HG03045 (cell line): ENCODE measurements around the gene CYB561.

Experiments
- ATAC-seq: cut with Tn5 transposase; IDR thresholded peaks from one replicate; pipeline ENCODE4 v1.9.1; 2021; ENCODE audit warnings: mild to moderate bottlenecking, moderate library complexity; ENCODE audit not compliant: unreplicated experiment

CYB561 gene

GRCh38 chr17:63445954-63446752, at the start of gene CYB561:
TSS of gene CYB561 (minus strand) at chr17:63446306. CDS start at chr17:63437547, 8,759 bp downstream.
- peak; percentile 60 for ATAC-seq

- ATAC-seq: no peak
These were observed 49.4 kb upstream of the CYB561 start for GRCh38 chr17:63495491-63495890.

- no peak for ATAC-seq
These were observed 48.3 kb upstream of the CYB561 start for GRCh38 chr17:63494300-63494928.

GRCh38 chr17:63493411-63493810, 47.3 kb upstream of the CYB561 start:
- ATAC-seq: no peak

- no peak for ATAC-seq
These were observed 46.8 kb upstream of the CYB561 start for GRCh38 chr17:63492940-63493339.

- no peak for ATAC-seq
These were observed 46.0 kb upstream of the CYB561 start for GRCh38 chr17:63491977-63492618.

GRCh38 chr17:63491413-63491812, 45.3 kb upstream of the CYB561 start:
- no peak for ATAC-seq

GRCh38 chr17:63490858-63491400, 44.8 kb upstream of the CYB561 start:
- no peak for ATAC-seq

GRCh38 chr17:63490329-63490728, 44.2 kb upstream of the CYB561 start:
- no peak for ATAC-seq

GRCh38 chr17:63489291-63489690, 43.2 kb upstream of the CYB561 start:
- no peak for ATAC-seq

- ATAC-seq: no peak
These were observed 42.7 kb upstream of the CYB561 start for GRCh38 chr17:63488851-63489250.

- no peak for ATAC-seq
These were observed 40.9 kb upstream of the CYB561 start for GRCh38 chr17:63487014-63487339.

- no peak for ATAC-seq
These were observed 40.4 kb upstream of the CYB561 start for GRCh38 chr17:63486317-63487013.

- no peak for ATAC-seq
These were observed 37.8 kb upstream of the CYB561 start for GRCh38 chr17:63483655-63484575.

GRCh38 chr17:63483038-63483437, 36.9 kb upstream of the CYB561 start:
- ATAC-seq: no peak

- ATAC-seq: no peak
These were observed 36.4 kb upstream of the CYB561 start for GRCh38 chr17:63482509-63482908.

GRCh38 chr17:63481488-63481870, 35.4 kb upstream of the CYB561 start:
- ATAC-seq: no peak

GRCh38 chr17:63480826-63481487, 34.9 kb upstream of the CYB561 start:
- no peak for ATAC-seq

GRCh38 chr17:63480192-63480784, 34.2 kb upstream of the CYB561 start:
- ATAC-seq: no peak
